Measurements from ENCODE around the gene SORCS3. TPM values are rescaled to one million over a fixed set of nuclear protein-coding genes. Genes with fewer than 3 reads are reported as not detected.

Gene SORCS3
- polyA plus RNA-seq, 3 donors = not detected

DNA sequence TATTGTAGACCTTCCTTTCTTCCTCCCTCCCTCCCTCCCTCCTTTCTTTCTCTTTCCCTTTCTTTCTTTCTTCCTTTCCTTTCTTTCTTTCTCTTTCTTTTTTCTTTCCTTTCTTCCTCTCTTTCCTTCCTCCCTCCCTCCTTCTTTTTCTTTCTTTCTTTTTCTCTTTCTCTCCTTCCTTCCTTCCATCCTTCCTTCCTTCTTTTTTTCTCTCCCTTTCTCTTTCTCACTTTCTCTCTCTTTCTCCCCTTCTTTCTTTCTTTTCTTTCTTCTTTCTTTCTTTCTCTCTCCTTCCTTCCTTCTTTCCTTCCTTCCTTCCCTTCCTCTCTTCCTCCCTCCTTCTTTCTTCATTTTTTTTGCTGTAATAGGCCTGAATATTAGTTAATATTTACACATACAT lies 638.0 kb downstream of the SORCS3 start:
- Mint-ChIP-seq H3K27me3 (ENCODE audit: low read depth in 3 of 3) (no peaks in the 10 kb centered on the region), H3K9me3 (peaks cover 0 to 7% (median 2%) of the 10 kb centered on the region in 7 donors), H3K4me3 (no peak overlapping the region), H3K36me3 (no peaks in the 10 kb centered on the region), H3K27ac (no peak overlapping the region), H3K4me1 (no peaks in the 10 kb centered on the region)
- no peak overlapping the region for H2AFZ ChIP-seq (ENCODE audit: insufficient read depth, low read depth, low read length, poor library complexity, severe bottlenecking)
- peaks cover 4 to 6% of the 10 kb centered on the region in 2 donors for H3K9me3 ChIP-seq (replicated peaks in 1 of 2; ENCODE audit: control insufficient read depth in 1 of 2, insufficient read depth in 1 of 2, low read length in 2 of 2)
- H3K4me3 ChIP-seq (replicated peaks in 1 of 3; ENCODE audit: low read depth in 2 of 3, low read length in 3 of 3) = no peak overlapping the region
- H3K9ac ChIP-seq (ENCODE audit: insufficient read depth, low read length, poor library complexity, severe bottlenecking) = no peak overlapping the region
- DNase-seq = no peak
- no peaks in the 10 kb centered on the region for H3K4me1 ChIP-seq (ENCODE audit: control insufficient read depth in 1 of 2, insufficient read depth in 2 of 2, low read length in 2 of 2)
- H3K36me3 ChIP-seq (replicated peaks in 1 of 2; ENCODE audit: control insufficient read depth in 1 of 2, insufficient read depth in 2 of 2, low read length in 2 of 2) = no peaks in the 10 kb centered on the region
- no peak overlapping the region for H3K4me2 ChIP-seq (replicated peaks; ENCODE audit: extremely low read depth, low read length, poor library complexity, severe bottlenecking)
- no peak for TF ChIP-seq CTCF (IDR thresholded peaks at IDR 0.05)
- no peak overlapping the region for H3K27ac ChIP-seq (ENCODE audit: low read depth in 1 of 2, low read length in 2 of 2)
- no peaks in the 10 kb centered on the region for H4K20me1 ChIP-seq (ENCODE audit: insufficient read depth, low read length)
- H3K27me3 ChIP-seq (ENCODE audit: control insufficient read depth in 2 of 2, insufficient read depth in 2 of 2, low read length in 2 of 2) = no peaks in the 10 kb centered on the region
- intact Hi-C loops (cut with micrococcal nuclease) = no loop called here
- no peaks in the 10 kb centered on the region for H3K79me2 ChIP-seq (ENCODE audit: insufficient read depth, low read length)

GRCh38 chr10:105280895-105281294 lies 639.8 kb downstream of the SORCS3 start:
- DNase-seq = no peak
- no peaks in the 10 kb centered on the region for H3K27me3 Mint-ChIP-seq (ENCODE audit: low read depth in 3 of 3)
- WGBS (ENCODE audit: insufficient coverage) = 100% methylated on average over 1 of the region's 1 CpG
- no peak overlapping the region for H3K4me3 Mint-ChIP-seq
- H3K36me3 Mint-ChIP-seq = no peaks in the 10 kb centered on the region
- no peak overlapping the region for H3K9ac ChIP-seq (ENCODE audit: insufficient read depth, low read length, poor library complexity, severe bottlenecking)
- no peaks in the 10 kb centered on the region for H3K4me1 Mint-ChIP-seq
- H3K4me3 ChIP-seq (replicated peaks in 1 of 3; ENCODE audit: low read depth in 2 of 3, low read length in 3 of 3) = no peak overlapping the region
- no peak overlapping the region for H3K27ac ChIP-seq (ENCODE audit: low read depth in 1 of 2, low read length in 2 of 2)
- H3K4me2 ChIP-seq (replicated peaks; ENCODE audit: extremely low read depth, low read length, poor library complexity, severe bottlenecking) = no peak overlapping the region
- no peaks in the 10 kb centered on the region for H3K79me2 ChIP-seq (ENCODE audit: insufficient read depth, low read length)
- H3K4me1 ChIP-seq (ENCODE audit: control insufficient read depth in 1 of 2, insufficient read depth in 2 of 2, low read length in 2 of 2) = no peaks in the 10 kb centered on the region
- TF ChIP-seq CTCF (IDR thresholded peaks at IDR 0.05) = no peak
- intact Hi-C loops (cut with micrococcal nuclease) = no loop called here
- no peaks in the 10 kb centered on the region for H3K27me3 ChIP-seq (ENCODE audit: control insufficient read depth in 2 of 2, insufficient read depth in 2 of 2, low read length in 2 of 2)
- no peaks in the 10 kb centered on the region for H3K36me3 ChIP-seq (replicated peaks in 1 of 2; ENCODE audit: control insufficient read depth in 1 of 2, insufficient read depth in 2 of 2, low read length in 2 of 2)
- H2AFZ ChIP-seq (ENCODE audit: insufficient read depth, low read depth, low read length, poor library complexity, severe bottlenecking) = no peak overlapping the region
- H3K9me3 ChIP-seq (replicated peaks in 1 of 2; ENCODE audit: control insufficient read depth in 1 of 2, insufficient read depth in 1 of 2, low read length in 2 of 2) = peaks cover 4 to 6% of the 10 kb centered on the region in 2 donors
- no peak overlapping the region for H3K27ac Mint-ChIP-seq
- H3K9me3 Mint-ChIP-seq = peaks cover 0 to 4% (median 2%) of the 10 kb centered on the region in 7 donors
- H4K20me1 ChIP-seq (ENCODE audit: insufficient read depth, low read length) = no peaks in the 10 kb centered on the region
